GM23338 (cell line): ENCODE measurements around the gene CLCNKA. TPM values are rescaled to one million over a fixed set of nuclear protein-coding genes. Genes with fewer than 3 reads are reported as not detected.

ENCODE experiments used
- ATAC-seq: fragments of 200-7000 bp; cut with Tn5 transposase; 3 replicates; pipeline ENCODE4 v1.9.1; 2020
- DNase-seq: peaks from one replicate; pipeline ENCODE4 v3.0.0-alpha.2; 2015; ENCODE audit warnings: low spot score
- H2AFZ ChIP-seq: fragments of 200-600 bp; sonication (generic); 2 replicates; pipeline ENCODE4 v1.8.0; 2016; ENCODE audit warnings: antibody characterized with exemption, mild to moderate bottlenecking, moderate library complexity
- H3F3A ChIP-seq: fragments of 200-600 bp; sonication (generic); replicated peaks from 2 replicates; pipeline ENCODE4 v1.8.0; 2017; ENCODE audit warnings: antibody characterized with exemption, mixed run types, low read depth
- H3K27ac ChIP-seq: fragments of 200-600 bp; sonication (generic); 2 replicates; pipeline ENCODE4 v1.6.1; 2016; ENCODE audit warnings: low read depth
- H3K27me3 ChIP-seq: fragments of 200-600 bp; sonication (generic); 2 replicates; pipeline ENCODE4 v1.8.0; 2016; ENCODE audit warnings: mild to moderate bottlenecking, mixed run types, moderate library complexity; ENCODE audit not compliant: insufficient read depth
- H3K36me3 ChIP-seq: fragments of 200-600 bp; sonication (generic); 2 replicates; pipeline ENCODE4 v1.8.0; 2016; ENCODE audit warnings: mild to moderate bottlenecking; ENCODE audit not compliant: insufficient read depth
- H3K4me1 ChIP-seq: fragments of 200-600 bp; sonication (generic); 2 replicates; pipeline ENCODE4 v1.8.0; 2016; ENCODE audit warnings: mild to moderate bottlenecking, moderate library complexity; ENCODE audit not compliant: insufficient read depth
- H3K4me2 ChIP-seq: fragments of 200-600 bp; sonication (generic); 2 replicates; pipeline ENCODE4 v1.7.1; 2017; ENCODE audit warnings: mixed run types
- H3K4me3 ChIP-seq: fragments of 200-600 bp; sonication (generic); 2 replicates; pipeline ENCODE4 v1.6.1; 2016; ENCODE audit warnings: mixed run types
- H3K79me2 ChIP-seq: fragments of 200-600 bp; sonication (generic); replicated peaks from 2 replicates; pipeline ENCODE4 v1.8.0; 2017; ENCODE audit warnings: mild to moderate bottlenecking; ENCODE audit not compliant: insufficient read depth
- H3K9me2 ChIP-seq: fragments of 200-600 bp; sonication (generic); 2 replicates; pipeline ENCODE4 v1.8.0; 2017; ENCODE audit not compliant: insufficient read depth
- H4K20me1 ChIP-seq: fragments of 200-600 bp; sonication (generic); replicated peaks from 2 replicates; pipeline ENCODE4 v1.8.0; 2017; ENCODE audit warnings: mild to moderate bottlenecking; ENCODE audit not compliant: insufficient read depth
- H3K27ac Mint-ChIP-seq: 2 replicates; pipeline ENCODE4 v1.8.0; 2020; ENCODE audit warnings: inconsistent platforms, mild to moderate bottlenecking, moderate library complexity, mixed read lengths
- H3K27me3 Mint-ChIP-seq: 3 replicates; pipeline ENCODE4 v1.8.0; 2022; ENCODE audit warnings: low read depth, mild to moderate bottlenecking, moderate library complexity, mixed read lengths, inconsistent platforms; ENCODE audit not compliant: insufficient read depth, poor library complexity
- H3K36me3 Mint-ChIP-seq: 3 replicates; pipeline ENCODE4 v1.8.0; 2021; ENCODE audit warnings: low read depth, mild to moderate bottlenecking, inconsistent platforms, moderate library complexity, mixed read lengths
- H3K4me1 Mint-ChIP-seq: 3 replicates; pipeline ENCODE4 v1.8.0; 2020; ENCODE audit warnings: mild to moderate bottlenecking, inconsistent platforms, mixed read lengths
- H3K4me3 Mint-ChIP-seq: 3 replicates; pipeline ENCODE4 v1.8.0; 2021; ENCODE audit warnings: moderate library complexity, mild to moderate bottlenecking, inconsistent platforms, mixed read lengths
- H3K9me3 Mint-ChIP-seq: 3 replicates; pipeline ENCODE4 v1.8.0; 2020; ENCODE audit warnings: moderate library complexity, mild to moderate bottlenecking, inconsistent platforms, mixed read lengths
- CREB1 ChIP-seq: fragments of 250-450 bp; sonication (Bioruptor Pico); IDR thresholded peaks from 2 replicates; pipeline ENCODE4 v1.5.0; 2020; ENCODE audit warnings: low read depth, mild to moderate bottlenecking, moderate library complexity
- CTCF ChIP-seq, 2 experiments: fragments of 200-600 bp in 1 of 2; sonication (generic) in 1 of 2; conservative IDR thresholded peaks; 2 replicates each; pipeline versions ENCODE4 v1.5.1 to v1.6.1; 2016 to 2017; ENCODE audit warnings: antibody characterized with exemption in 2 of 2, low read depth in 2 of 2, mild to moderate bottlenecking in 2 of 2, moderate library complexity in 1 of 2
- ETS1 ChIP-seq: IDR thresholded peaks from 2 replicates; pipeline ENCODE4 v1.6.1; 2016; ENCODE audit warnings: antibody characterized with exemption
- EZH2 ChIP-seq: fragments of 200-600 bp; sonication (generic); IDR thresholded peaks from one replicate; pipeline ENCODE4 v1.8.0; 2017; ENCODE audit warnings: antibody characterized with exemption, mild to moderate bottlenecking, low read depth; ENCODE audit not compliant: unreplicated experiment
- EZH2phosphoT487 ChIP-seq: fragments of 200-600 bp; sonication (generic); IDR thresholded peaks from one replicate; pipeline ENCODE4 v1.8.1; 2018; ENCODE audit warnings: antibody characterized with exemption; ENCODE audit not compliant: unreplicated experiment
- JUNB ChIP-seq: IDR thresholded peaks from one replicate; pipeline ENCODE4 v1.6.1; 2016; ENCODE audit warnings: antibody characterized with exemption; ENCODE audit not compliant: unreplicated experiment
- NANOG ChIP-seq: IDR thresholded peaks from 2 replicates; pipeline ENCODE4 v1.6.1; 2016; ENCODE audit warnings: antibody characterized with exemption, borderline replicate concordance
- POLR2AphosphoS5 ChIP-seq: IDR thresholded peaks from 2 replicates; pipeline ENCODE4 v1.6.1; 2016; ENCODE audit warnings: antibody characterized with exemption, low read depth
- REST ChIP-seq: IDR thresholded peaks from one replicate; pipeline ENCODE4 v1.6.1; 2018; ENCODE audit warnings: antibody characterized with exemption; ENCODE audit not compliant: unreplicated experiment
- STAT1 ChIP-seq: IDR thresholded peaks from one replicate; pipeline ENCODE4 v1.6.1; 2016; ENCODE audit warnings: antibody characterized with exemption; ENCODE audit not compliant: unreplicated experiment
- ZNF114 ChIP-seq: fragments of 250-450 bp; sonication (Bioruptor Pico); IDR thresholded peaks from 2 replicates; pipeline ENCODE4 v1.5.0; 2020; ENCODE audit warnings: mild to moderate bottlenecking, moderate library complexity
- ZNF331 ChIP-seq: fragments of 250-450 bp; sonication (Bioruptor Pico); IDR thresholded peaks from 2 replicates; pipeline ENCODE4 v1.5.0; 2020; ENCODE audit warnings: low read depth, mild to moderate bottlenecking, moderate library complexity
- ZNF462 ChIP-seq: fragments of 250-450 bp; sonication (Bioruptor Pico); IDR thresholded peaks from 2 replicates; pipeline ENCODE4 v1.5.0; 2020; ENCODE audit warnings: mild to moderate bottlenecking, moderate library complexity
- polyA plus RNA-seq: library from polyadenylated mRNA; unstranded; fragments of >200 nt; fragmentation: Nextera tagmentation; extraction: Ambion mirVana; gene quantifications from 2 replicates; pipeline ENCODE4 v1.2.1, GENCODE V29; 2016
- total RNA-seq: library from RNA; depleted of rRNA; stranded (reverse); fragments of >200 nt; shearing (Covaris generic); gene quantifications from 2 replicates; pipeline ENCODE4 v1.2.3, GENCODE V29; 2014

Gene CLCNKA
- total and polyA plus RNA-seq, 2 experiments from 2014 or later = 0.59 to 0.76 TPM

- no peak overlapping the region for H3K27ac ChIP-seq
- no peaks in the 10 kb centered on the region for H3K9me2 ChIP-seq
- DNase-seq (no peak), ATAC-seq (no peak)
- H2AFZ ChIP-seq = no peak overlapping the region
- Mint-ChIP-seq H3K36me3 (no peaks in the 10 kb centered on the region), H3K4me3 (no peak overlapping the region), H3K27me3 (peaks cover 6% of the 10 kb centered on the region), H3K4me1 (no peaks in the 10 kb centered on the region), H3K9me3 (no peaks in the 10 kb centered on the region), H3K27ac (no peak overlapping the region)
- H3F3A ChIP-seq = no peaks in the 10 kb centered on the region
- no peaks in the 10 kb centered on the region for H3K27me3 ChIP-seq
- no peaks in the 10 kb centered on the region for H4K20me1 ChIP-seq
- no peak overlapping the region for H3K4me3 ChIP-seq
- H3K79me2 ChIP-seq = no peaks in the 10 kb centered on the region
- TF ChIP-seq CREB1 (CRISPR knock-in tag) = no peak
- no peak for TF ChIP-seq REST
- no peak for TF ChIP-seq NANOG
- TF ChIP-seq STAT1 = no peak
- TF ChIP-seq ETS1 = no peak
- TF ChIP-seq CTCF (conservative IDR thresholded peaks at IDR 0.05; ENCODE audit: low read depth in 2 of 2) = no peak
- TF ChIP-seq ZNF331 = no peak
- no peak for TF ChIP-seq ZNF114 (CRISPR knock-in tag)
- TF ChIP-seq EZH2phosphoT487 = no peak
- no peak for TF ChIP-seq EZH2
- TF ChIP-seq POLR2AphosphoS5 = no peak
- TF ChIP-seq ZNF462 (CRISPR knock-in tag) = no peak
- no peak for TF ChIP-seq JUNB
- no peaks in the 10 kb centered on the region for H3K36me3 ChIP-seq
- H3K4me2 ChIP-seq = no peak overlapping the region
- H3K4me1 ChIP-seq = no peaks in the 10 kb centered on the region
These were observed 29.7 kb upstream of the CLCNKA start for GRCh38 chr1:15992187-15992553.
